HCT116 (cell line): ENCODE data around the gene ZSCAN21. TPM values are rescaled to one million over a fixed set of nuclear protein-coding genes. Genes with fewer than 3 reads are reported as not detected.

Source experiments
- ATAC-seq: fragments of 200-7000 bp; cut with Tn5 transposase; 2 replicates; pipeline ENCODE4 v1.9.1; 2020; ENCODE audit warnings: mild to moderate bottlenecking, moderate library complexity
- BruUV-seq: library from RNA; stranded (reverse); fragments of 400-500 nt; replicated peaks from 2 replicates; lab custom pipeline; 2021; lab: Mats Ljungman, UMichigan
- CTCF ChIA-PET: fragments of 300-600 bp; sonication (Branson Sonifier 250); formaldehyde crosslinking; loops from one replicate; lab custom pipeline; 2021; ENCODE audit warnings: antibody characterized with exemption; lab: Charles Lee
- POLR2A ChIA-PET: fragments of 300-600, 350-600 bp; sonication (Branson Sonifier 250); formaldehyde crosslinking; loops from one replicate; lab custom pipeline; 2021; ENCODE audit warnings: antibody characterized with exemption; lab: Charles Lee
- RAD21 ChIA-PET, 2 experiments: fragments of 300-600 bp; sonication (Branson Sonifier 250); formaldehyde crosslinking; loops; one replicate each; lab custom pipeline; 2023; ENCODE audit warnings: low total read pairs in 2 of 2; ENCODE audit not compliant: uncharacterized antibody in 2 of 2, unreplicated experiment in 2 of 2, low non-redundant PET in 1 of 2; lab: Charles Lee
- DNase-seq: peaks from one replicate; pipeline ENCODE4 v3.0.0-alpha.2; 2010; ENCODE audit warnings: low read depth, low spot score
- H2AFZ ChIP-seq: fragments of 200-600 bp; shearing (Covaris generic), sonication (generic); 2 replicates; pipeline ENCODE4 v1.6.1; 2017; ENCODE audit warnings: low read depth, mixed run types, mixed read lengths, antibody characterized with exemption, low read length; ENCODE audit not compliant: poor library complexity, severe bottlenecking
- H3K27ac ChIP-seq: 2 replicates; pipeline ENCODE4 v1.5.1; 2012; ENCODE audit warnings: low read depth, low read length
- H3K27me3 ChIP-seq: fragments of 200-600 bp; sonication (generic); 2 replicates; pipeline ENCODE4 v1.6.1; 2016; ENCODE audit warnings: mixed run types, low read length, mixed read lengths; ENCODE audit not compliant: insufficient read depth
- H3K36me3 ChIP-seq, 2 experiments: fragments of 200-500 bp in 1 of 2; fragments of 200-600 bp in 1 of 2; sonication (Bioruptor generic) in 1 of 2; sonication (generic) in 1 of 2; 2 replicates each; pipeline versions ENCODE4 v1.5.1 to v1.6.1; 2014 to 2016; ENCODE audit warnings: low read length in 2 of 2, inconsistent platforms in 1 of 2, mixed read lengths in 1 of 2, mixed run types in 1 of 2; ENCODE audit not compliant: insufficient read depth in 2 of 2, control insufficient read depth in 1 of 2
- H3K4me1 ChIP-seq, 2 experiments: fragments of 200-600 bp in 1 of 2; sonication (generic) in 1 of 2; 2 replicates each; pipeline versions ENCODE4 v1.5.1 to v1.6.1; 2012 to 2017; ENCODE audit warnings: low read length in 2 of 2, inconsistent platforms in 1 of 2, mild to moderate bottlenecking in 1 of 2, mixed read lengths in 1 of 2, mixed run types in 1 of 2, moderate library complexity in 1 of 2; ENCODE audit not compliant: insufficient read depth in 2 of 2, control insufficient read depth in 1 of 2
- H3K4me2 ChIP-seq: fragments of 200-600 bp; sonication (generic); 2 replicates; pipeline ENCODE4 v1.6.1; 2017; ENCODE audit warnings: mixed run types, low read length, mixed read lengths
- H3K4me3 ChIP-seq, 2 experiments: fragments of 200-600 bp in 1 of 2; sonication (generic) in 1 of 2; replicated peaks in 1 of 2; 2 replicates each; pipeline ENCODE4 v1.5.1; 2011 to 2016; ENCODE audit warnings: low read length in 2 of 2, control low read depth in 1 of 2, low read depth in 1 of 2, mild to moderate bottlenecking in 1 of 2, mixed read lengths in 1 of 2, mixed run types in 1 of 2
- H3K79me2 ChIP-seq: fragments of 200-600 bp; sonication (generic); 2 replicates; pipeline ENCODE4 v1.6.1; 2017; ENCODE audit warnings: mild to moderate bottlenecking, mixed run types, low read length, moderate library complexity, mixed read lengths; ENCODE audit not compliant: insufficient read depth
- H3K9ac ChIP-seq: fragments of 200-600 bp; sonication (generic); 2 replicates; pipeline ENCODE4 v1.6.1; 2016; ENCODE audit warnings: low read length, mixed read lengths
- H3K9me2 ChIP-seq: fragments of 200-600 bp; sonication (generic), shearing (Covaris generic); 2 replicates; pipeline ENCODE4 v1.6.1; 2017; ENCODE audit warnings: mixed run types, mild to moderate bottlenecking, moderate library complexity; ENCODE audit not compliant: insufficient read depth
- H3K9me3 ChIP-seq, 2 experiments: fragments of 200-500 bp in 1 of 2; fragments of 200-600 bp in 1 of 2; sonication (Bioruptor generic) in 1 of 2; sonication (generic) in 1 of 2; 2 replicates each; pipeline ENCODE4 v1.6.1; 2014 to 2017; ENCODE audit warnings: low read length in 2 of 2, mixed read lengths in 2 of 2, inconsistent platforms in 1 of 2, low read depth in 1 of 2, mild to moderate bottlenecking in 1 of 2, mixed run types in 1 of 2, moderate library complexity in 1 of 2; ENCODE audit not compliant: control insufficient read depth in 1 of 2, insufficient read depth in 1 of 2
- H4K20me1 ChIP-seq: fragments of 200-600 bp; sonication (generic), shearing (Covaris generic); 2 replicates; pipeline ENCODE4 v1.6.1; 2017; ENCODE audit warnings: mixed run types, mild to moderate bottlenecking, moderate library complexity; ENCODE audit not compliant: insufficient read depth
- ATF3 ChIP-seq: IDR thresholded peaks from 2 replicates; pipeline ENCODE4 v1.6.1; 2012
- CBX3 ChIP-seq: IDR thresholded peaks from 2 replicates; pipeline ENCODE4 v1.6.1; 2012; ENCODE audit warnings: low read depth
- CEBPB ChIP-seq: IDR thresholded peaks from 2 replicates; pipeline ENCODE4 v1.6.1; 2012; ENCODE audit warnings: low read depth
- CTCF ChIP-seq, 3 experiments: fragments of 200-600 bp in 1 of 3; sonication (generic) in 1 of 3; IDR thresholded peaks in 2 of 3; conservative IDR thresholded peaks in 1 of 3; 2 replicates each; pipeline ENCODE4 v1.5.1; 2012 to 2017; ENCODE audit warnings: low read depth in 2 of 3, low read length in 2 of 3, antibody characterized with exemption in 1 of 3, borderline replicate concordance in 1 of 3, control low read depth in 1 of 3, mild to moderate bottlenecking in 1 of 3, mixed read lengths in 1 of 3, mixed run types in 1 of 3, moderate library complexity in 1 of 3; ENCODE audit not compliant: insufficient read depth in 1 of 3
- EGR1 ChIP-seq: IDR thresholded peaks from 2 replicates; pipeline ENCODE4 v1.6.1; 2012; ENCODE audit warnings: low read depth
- FOSL1 ChIP-seq: IDR thresholded peaks from 2 replicates; pipeline ENCODE4 v1.6.1; 2012; ENCODE audit warnings: low read depth
- RAD21 ChIP-seq: IDR thresholded peaks from 2 replicates; pipeline ENCODE4 v1.6.1; 2012; ENCODE audit warnings: low read depth, mild to moderate bottlenecking
- SIN3A ChIP-seq: IDR thresholded peaks from 2 replicates; pipeline ENCODE4 v1.6.1; 2012; ENCODE audit warnings: low read depth
- SRF ChIP-seq: IDR thresholded peaks from 2 replicates; pipeline ENCODE4 v1.6.1; 2012; ENCODE audit warnings: low read depth
- YY1 ChIP-seq: IDR thresholded peaks from 2 replicates; pipeline ENCODE4 v1.6.1; 2011; ENCODE audit warnings: low read length, low read depth, moderate library complexity, mild to moderate bottlenecking; ENCODE audit not compliant: insufficient replicate concordance; ENCODE audit errors: extremely low read depth
- ZFX ChIP-seq: fragments of 450-650 bp; IDR thresholded peaks from 2 replicates; pipeline ENCODE4 v1.6.1; 2017
- intact Hi-C: fragments of 100-400 bp; cut with micrococcal nuclease; formaldehyde crosslinking; loops from 2 replicates; pipeline ENCODE4 v1.10.0; 2022
- total RNA-seq: library from RNA; stranded (reverse); gene quantifications from one replicate; pipeline ENCODE4 v1.2.1, GENCODE V29; 2021; ENCODE audit not compliant: unreplicated experiment

ZSCAN21 gene
- total RNA-seq, 1 experiment from 2014 or later = 10.3 TPM

GRCh38 chr7:100088095-100088620, 38.6 kb downstream of the ZSCAN21 start:
- ATAC-seq (peak; percentile 5), DNase-seq (no peak)
- ChIA-PET RAD21 (interaction anchor here in 1 of 2 experiments (0.6 to 0.7 kb wide), 2 partner anchors 69 to 185 kb away, joined by 3 to 11 read pairs; no protein-coding TSS in a partner anchor), CTCF (no interaction called here), POLR2A (interaction anchor here (0.6 to 1.7 kb wide), 2 partner anchors 13 to 40 kb away, joined by 3 to 11 read pairs; partner anchors contain the start of genes AP4M1 and MCM7)
- Histone ChIP-seq H3K36me3 (peaks cover 9 to 26% of the 10 kb centered on the region in 2 experiments; a peak in 3 of 4 replicates), H3K79me2 (peaks cover 21% of the 10 kb centered on the region), H3K9me2 (no peaks in the 10 kb centered on the region), H4K20me1 (no peaks in the 10 kb centered on the region; the same call in 1 of the 2 replicates), H3K27ac (peak overlapping the region; percentile 90), H3K4me1 (peaks cover 8 to 39% of the 10 kb centered on the region in 2 experiments), H3K9ac (peak overlapping the region; percentile 94), H3K9me3 (no peaks in the 10 kb centered on the region), H3K27me3 (no peaks in the 10 kb centered on the region), H3K4me2 (peak overlapping the region; percentile 83), H2AFZ (no peak overlapping the region), H3K4me3 (peak overlapping the region; percentile 91 to 93)
- BruUV-seq = TSS peak; percentile 42
- intact Hi-C loops = no loop called here
- TF ChIP-seq EGR1 (no peak), RAD21 (no peak), ATF3 (no peak), ZFX (no peak), CBX3 (no peak), YY1 (no peak), CEBPB (no peak), CTCF (IDR thresholded peaks at IDR 0.05 in 2 of 3, conservative IDR thresholded peaks at IDR 0.05 in 1 of 3; ENCODE audit: borderline replicate concordance in 1 of 3, insufficient read depth in 1 of 3, low read depth in 2 of 3, low read length in 2 of 3) (no peak), FOSL1 (no peak), SRF (no peak), SIN3A (no peak)
